A673 (cell line): Measurements from ENCODE around the gene BEND6.

Experiments used
- EZH2 ChIP-seq: fragments of 200-600 bp; sonication (generic); IDR thresholded peaks from 2 replicates; pipeline ENCODE4 v1.6.1; 2017; ENCODE audit warnings: borderline replicate concordance, low read depth, mild to moderate bottlenecking, mixed read lengths, antibody characterized with exemption, low read length; ENCODE audit not compliant: poor library complexity, severe bottlenecking
- TF ChIP-seq, protein P1 (sequence below): fragments of 300-800, 200-600 bp; sonication (generic); conservative IDR thresholded peaks from 2 replicates; pipeline ENCODE4 v1.5.1; 2017; ENCODE audit warnings: low read depth, mild to moderate bottlenecking, antibody characterized with exemption, low read length, moderate library complexity, mixed read lengths

DNA sequence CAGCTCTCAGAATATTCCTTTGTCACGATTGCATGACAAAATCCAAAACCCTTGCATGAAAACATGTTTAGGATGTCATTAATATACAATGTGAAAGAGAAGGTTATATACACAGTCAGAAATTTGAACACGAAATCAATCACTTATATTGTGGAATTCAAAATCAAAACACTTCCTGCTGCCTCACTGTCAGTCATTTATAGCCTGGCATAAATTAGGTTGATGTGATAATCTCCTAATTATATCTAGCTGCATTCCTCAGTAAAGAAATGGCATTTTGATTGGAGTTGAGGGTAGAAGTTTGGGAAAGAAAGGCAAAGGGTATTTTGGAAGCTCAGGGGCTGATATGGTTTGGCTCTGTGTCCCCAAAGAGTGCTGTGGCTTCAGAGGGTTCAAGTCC is 24.1 kb upstream of the BEND6 start:
- TF ChIP-seq, protein P1, sequence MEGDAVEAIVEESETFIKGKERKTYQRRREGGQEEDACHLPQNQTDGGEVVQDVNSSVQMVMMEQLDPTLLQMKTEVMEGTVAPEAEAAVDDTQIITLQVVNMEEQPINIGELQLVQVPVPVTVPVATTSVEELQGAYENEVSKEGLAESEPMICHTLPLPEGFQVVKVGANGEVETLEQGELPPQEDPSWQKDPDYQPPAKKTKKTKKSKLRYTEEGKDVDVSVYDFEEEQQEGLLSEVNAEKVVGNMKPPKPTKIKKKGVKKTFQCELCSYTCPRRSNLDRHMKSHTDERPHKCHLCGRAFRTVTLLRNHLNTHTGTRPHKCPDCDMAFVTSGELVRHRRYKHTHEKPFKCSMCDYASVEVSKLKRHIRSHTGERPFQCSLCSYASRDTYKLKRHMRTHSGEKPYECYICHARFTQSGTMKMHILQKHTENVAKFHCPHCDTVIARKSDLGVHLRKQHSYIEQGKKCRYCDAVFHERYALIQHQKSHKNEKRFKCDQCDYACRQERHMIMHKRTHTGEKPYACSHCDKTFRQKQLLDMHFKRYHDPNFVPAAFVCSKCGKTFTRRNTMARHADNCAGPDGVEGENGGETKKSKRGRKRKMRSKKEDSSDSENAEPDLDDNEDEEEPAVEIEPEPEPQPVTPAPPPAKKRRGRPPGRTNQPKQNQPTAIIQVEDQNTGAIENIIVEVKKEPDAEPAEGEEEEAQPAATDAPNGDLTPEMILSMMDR: no peak
- TF ChIP-seq EZH2: no peak
